ENCODE results near the gene CEP128.

- TF ChIP-seq EZH2phosphoT487 (IDR thresholded peaks at IDR 0.05; ENCODE audit: insufficient read depth, low read depth) (no peak), EZH2 (IDR thresholded peaks at IDR 0.05; ENCODE audit: insufficient read depth, poor library complexity, severe bottlenecking) (no peak)
Observed at GRCh38 chr14:80867091-80867490, 74.4 kb downstream of the CEP128 start.
